Parathyroid adenoma (tissue), 2 donors: Measurements from ENCODE around the gene ZNF454.

ENCODE experiments used
- H2AFZ ChIP-seq: fragments of 300-600 bp; sonication (generic); one replicate; pipeline ENCODE4 v1.7.0; 2017; ENCODE audit warnings: antibody characterized with exemption, mild to moderate bottlenecking
- H3K27ac ChIP-seq: fragments of 300-600 bp; sonication (generic); one replicate; pipeline ENCODE4 v1.7.0; 2017
- H3K27me3 ChIP-seq: fragments of 300-600 bp; sonication (generic); one replicate; pipeline ENCODE4 v1.7.0; 2017; ENCODE audit warnings: low read length; ENCODE audit not compliant: control insufficient read depth, insufficient read depth
- H3K36me3 ChIP-seq: fragments of 300-600 bp; sonication (generic); one replicate; pipeline ENCODE4 v1.7.0; 2017; ENCODE audit warnings: low read length; ENCODE audit not compliant: control insufficient read depth, insufficient read depth
- H3K4me1 ChIP-seq: fragments of 300-600 bp; sonication (generic); one replicate; pipeline ENCODE4 v1.7.0; 2017; ENCODE audit warnings: control low read depth
- H3K4me2 ChIP-seq: fragments of 300-600 bp; sonication (generic); one replicate; pipeline ENCODE4 v1.7.0; 2017; ENCODE audit warnings: low read length
- H3K4me3 ChIP-seq: fragments of 300-600 bp; sonication (generic); one replicate; pipeline ENCODE4 v1.7.0; 2017; ENCODE audit warnings: low read depth, low read length
- H3K79me2 ChIP-seq: fragments of 300-600 bp; sonication (generic); one replicate; pipeline ENCODE4 v1.7.0; 2017; ENCODE audit warnings: control low read depth
- H3K9ac ChIP-seq: fragments of 300-600 bp; sonication (generic); one replicate; pipeline ENCODE4 v1.7.0; 2017; ENCODE audit warnings: mild to moderate bottlenecking
- H3K9me3 ChIP-seq: fragments of 300-600 bp; sonication (generic); one replicate; pipeline ENCODE4 v1.7.0; 2017; ENCODE audit warnings: low read length; ENCODE audit not compliant: control insufficient read depth
- CTCF ChIP-seq: fragments of 300-600 bp; sonication (generic); IDR thresholded peaks from one replicate; pipeline ENCODE4 v1.7.0; 2017; ENCODE audit warnings: antibody characterized with exemption, mild to moderate bottlenecking
- donor health status: primary hyperparathyroidism.

ZNF454 gene

GRCh38 chr5:178995341-178995690, 54.3 kb downstream of the ZNF454 start:
- TF ChIP-seq CTCF = no peak
- no peaks in the 10 kb centered on the region for H3K36me3 ChIP-seq
- H2AFZ ChIP-seq = no peak overlapping the region
- H3K4me2 ChIP-seq = no peak overlapping the region
- H3K4me1 ChIP-seq = no peaks in the 10 kb centered on the region
- no peaks in the 10 kb centered on the region for H3K79me2 ChIP-seq
- no peak overlapping the region for H3K27ac ChIP-seq
- H3K9me3 ChIP-seq = no peaks in the 10 kb centered on the region
- no peak overlapping the region for H3K4me3 ChIP-seq
- H3K9ac ChIP-seq = no peak overlapping the region
- no peaks in the 10 kb centered on the region for H3K27me3 ChIP-seq

- no peaks in the 10 kb centered on the region for H3K27me3 ChIP-seq
- no peaks in the 10 kb centered on the region for H3K79me2 ChIP-seq
- H3K27ac ChIP-seq = no peak overlapping the region
Measured at GRCh38 chr5:178996156-178996555, 55.2 kb downstream of the ZNF454 start.

GRCh38 chr5:178997191-178997590, 56.2 kb downstream of the ZNF454 start:
- Histone ChIP-seq H3K9ac (no peak overlapping the region), H3K9me3 (no peaks in the 10 kb centered on the region), H3K27ac (no peak overlapping the region), H2AFZ (no peak overlapping the region), H3K36me3 (no peaks in the 10 kb centered on the region), H3K4me3 (no peak overlapping the region), H3K4me2 (no peak overlapping the region), H3K27me3 (no peaks in the 10 kb centered on the region), H3K4me1 (no peaks in the 10 kb centered on the region), H3K79me2 (no peaks in the 10 kb centered on the region)
- TF ChIP-seq CTCF = no peak

More at GRCh38 chr5:178996156-178996555, 55.2 kb downstream of the ZNF454 start:
- H3K4me1 ChIP-seq = no peaks in the 10 kb centered on the region
- no peak overlapping the region for H3K4me3 ChIP-seq
- H3K9me3 ChIP-seq = no peaks in the 10 kb centered on the region
- H3K9ac ChIP-seq = no peak overlapping the region
- H3K4me2 ChIP-seq = no peak overlapping the region
- H2AFZ ChIP-seq = no peak overlapping the region
- H3K36me3 ChIP-seq = no peaks in the 10 kb centered on the region
- TF ChIP-seq CTCF = no peak

- Histone ChIP-seq H3K4me3 (no peak overlapping the region), H3K9me3 (no peaks in the 10 kb centered on the region), H3K4me2 (no peak overlapping the region), H3K27ac (no peak overlapping the region), H3K27me3 (no peaks in the 10 kb centered on the region), H3K9ac (no peak overlapping the region), H3K79me2 (no peaks in the 10 kb centered on the region), H2AFZ (no peak overlapping the region), H3K36me3 (no peaks in the 10 kb centered on the region), H3K4me1 (no peaks in the 10 kb centered on the region)
- no peak for TF ChIP-seq CTCF
Measured at GRCh38 chr5:178998441-178998840, 57.4 kb downstream of the ZNF454 start.

- H3K4me1 ChIP-seq = no peaks in the 10 kb centered on the region
- no peaks in the 10 kb centered on the region for H3K27me3 ChIP-seq
- no peaks in the 10 kb centered on the region for H3K79me2 ChIP-seq
- H3K4me3 ChIP-seq = no peak overlapping the region
- H3K4me2 ChIP-seq = no peak overlapping the region
- H3K9me3 ChIP-seq = no peaks in the 10 kb centered on the region
- H3K9ac ChIP-seq = no peak overlapping the region
- no peak overlapping the region for H2AFZ ChIP-seq
- H3K36me3 ChIP-seq = no peaks in the 10 kb centered on the region
- no peak for TF ChIP-seq CTCF
- H3K27ac ChIP-seq = no peak overlapping the region
Measured at GRCh38 chr5:179006564-179006963, 65.6 kb downstream of the ZNF454 start.
